ENCODE data around the gene ZCCHC24.

DNA sequence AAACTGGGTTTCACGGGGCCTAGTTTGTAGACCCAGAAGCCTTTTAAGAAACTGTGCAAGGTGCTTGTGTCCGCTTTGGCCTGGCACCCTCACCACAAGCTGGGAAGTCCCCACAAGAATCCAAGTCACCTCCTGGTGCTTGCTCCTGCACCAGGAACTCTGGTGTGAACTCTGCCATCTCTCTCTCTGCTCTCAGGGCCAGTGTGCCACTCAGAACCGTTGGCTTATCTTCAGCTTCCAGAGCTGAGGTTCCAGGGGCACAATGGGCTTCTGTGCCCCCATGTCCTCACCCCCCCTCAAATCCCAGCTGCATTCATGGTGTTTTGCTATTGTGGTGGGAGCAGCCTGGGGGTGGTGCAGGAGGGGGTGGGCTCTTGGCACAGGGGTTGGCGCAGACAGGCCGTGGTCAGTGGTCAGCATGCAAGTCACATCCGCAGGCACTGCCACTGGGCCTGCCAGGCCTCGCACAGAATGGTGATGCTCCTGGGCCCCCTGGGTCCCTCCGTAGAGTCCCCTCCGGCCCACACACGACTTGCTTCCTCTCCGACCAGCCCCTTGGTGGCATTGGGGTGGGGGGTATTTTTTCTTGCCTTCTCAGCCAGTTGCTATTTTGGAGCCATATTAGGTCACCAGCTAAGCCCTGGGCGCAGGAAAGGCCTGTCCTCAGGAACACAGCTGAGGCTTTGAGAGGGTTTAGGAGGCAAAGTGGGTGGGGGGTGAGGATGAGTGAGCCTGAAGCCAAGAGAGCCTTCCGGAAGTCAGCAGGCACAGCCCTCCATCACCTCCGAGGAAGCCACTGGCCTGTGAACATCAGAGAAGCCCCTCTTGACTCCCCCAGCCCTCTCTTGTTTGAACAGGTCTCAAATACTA lies 3.0 kb downstream of the ZCCHC24 start:
- TF ChIP-seq, protein P1, sequence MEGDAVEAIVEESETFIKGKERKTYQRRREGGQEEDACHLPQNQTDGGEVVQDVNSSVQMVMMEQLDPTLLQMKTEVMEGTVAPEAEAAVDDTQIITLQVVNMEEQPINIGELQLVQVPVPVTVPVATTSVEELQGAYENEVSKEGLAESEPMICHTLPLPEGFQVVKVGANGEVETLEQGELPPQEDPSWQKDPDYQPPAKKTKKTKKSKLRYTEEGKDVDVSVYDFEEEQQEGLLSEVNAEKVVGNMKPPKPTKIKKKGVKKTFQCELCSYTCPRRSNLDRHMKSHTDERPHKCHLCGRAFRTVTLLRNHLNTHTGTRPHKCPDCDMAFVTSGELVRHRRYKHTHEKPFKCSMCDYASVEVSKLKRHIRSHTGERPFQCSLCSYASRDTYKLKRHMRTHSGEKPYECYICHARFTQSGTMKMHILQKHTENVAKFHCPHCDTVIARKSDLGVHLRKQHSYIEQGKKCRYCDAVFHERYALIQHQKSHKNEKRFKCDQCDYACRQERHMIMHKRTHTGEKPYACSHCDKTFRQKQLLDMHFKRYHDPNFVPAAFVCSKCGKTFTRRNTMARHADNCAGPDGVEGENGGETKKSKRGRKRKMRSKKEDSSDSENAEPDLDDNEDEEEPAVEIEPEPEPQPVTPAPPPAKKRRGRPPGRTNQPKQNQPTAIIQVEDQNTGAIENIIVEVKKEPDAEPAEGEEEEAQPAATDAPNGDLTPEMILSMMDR (IDR thresholded peaks at IDR 0.05): no peak
- TF ChIP-seq POLR2A (IDR thresholded peaks at IDR 0.05): no peak
- no peak for TF ChIP-seq EP300 (IDR thresholded peaks at IDR 0.05; ENCODE audit: low read depth)
